Activated CD8-positive, alpha-beta memory T cell treated with anti-CD3 and anti-CD28 coated beads for 48 hours (primary cell): Measurements from ENCODE around the gene AKR1C1.
"Not testable (repeated sequence)": the region's sequence is repeated elsewhere in the genome, so short reads cannot be mapped to it uniquely, and the experiment has no call there.

ENCODE experiments used
- DNase-seq, 3 experiments: peaks; one replicate each; pipeline ENCODE4 v3.0.0-alpha.2; 2020; ENCODE audit warnings: low read depth in 2 of 3, low spot score in 2 of 3

Gene AKR1C1

DNA sequence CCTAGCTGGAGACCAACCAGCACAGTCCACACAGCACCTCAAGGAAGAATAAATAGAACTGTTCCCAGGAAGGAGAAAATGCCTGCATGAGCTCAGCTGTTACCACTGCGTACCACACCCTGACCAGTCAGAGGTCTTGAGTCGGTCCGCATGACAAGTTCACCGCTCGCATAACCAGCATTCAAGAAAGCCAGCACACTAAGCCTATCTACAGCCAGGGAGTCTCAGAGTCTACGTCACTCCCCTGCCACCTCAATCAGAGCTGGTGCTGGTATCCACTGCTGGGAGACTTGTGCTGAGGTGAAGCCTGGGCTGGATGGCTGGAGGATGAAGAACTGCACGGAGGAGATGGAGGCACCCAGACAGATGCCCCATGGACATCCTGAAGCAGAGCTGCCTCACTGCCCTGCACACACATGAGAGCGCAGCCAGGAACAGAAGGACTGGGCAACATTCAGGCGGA, 19.6 kb downstream of the AKR1C1 start:
- no peak for DNase-seq

DNA sequence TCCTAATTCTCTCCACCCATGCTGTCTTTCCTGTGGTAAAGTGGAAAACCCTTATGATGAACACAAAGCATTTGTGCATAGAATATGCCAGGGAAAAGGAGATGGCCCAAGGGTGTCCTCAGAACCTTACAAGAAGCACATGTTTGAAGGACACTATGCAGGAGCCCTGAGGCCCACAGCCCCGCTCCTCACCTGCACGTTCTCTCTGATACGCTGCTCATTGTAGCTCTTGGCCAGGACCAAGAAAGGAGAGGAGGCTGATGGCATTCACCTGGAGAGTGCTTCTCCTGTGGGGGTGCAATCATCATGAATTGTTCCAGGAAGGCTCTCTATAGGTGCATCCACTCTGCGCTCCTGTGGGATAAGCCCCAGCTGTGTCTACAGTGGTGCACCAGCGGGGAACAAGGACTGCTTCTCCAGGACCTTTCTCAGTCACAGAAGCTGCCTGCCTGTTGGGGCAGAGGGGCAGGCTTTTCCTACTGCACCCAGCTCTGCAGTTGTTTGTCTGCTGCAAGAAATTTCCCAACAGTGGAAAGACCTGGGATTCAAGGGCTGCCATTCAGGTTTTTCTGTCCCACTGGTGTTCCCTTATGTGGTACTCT, 20.5 kb downstream of the AKR1C1 start:
- DNase-seq: no peak

DNA sequence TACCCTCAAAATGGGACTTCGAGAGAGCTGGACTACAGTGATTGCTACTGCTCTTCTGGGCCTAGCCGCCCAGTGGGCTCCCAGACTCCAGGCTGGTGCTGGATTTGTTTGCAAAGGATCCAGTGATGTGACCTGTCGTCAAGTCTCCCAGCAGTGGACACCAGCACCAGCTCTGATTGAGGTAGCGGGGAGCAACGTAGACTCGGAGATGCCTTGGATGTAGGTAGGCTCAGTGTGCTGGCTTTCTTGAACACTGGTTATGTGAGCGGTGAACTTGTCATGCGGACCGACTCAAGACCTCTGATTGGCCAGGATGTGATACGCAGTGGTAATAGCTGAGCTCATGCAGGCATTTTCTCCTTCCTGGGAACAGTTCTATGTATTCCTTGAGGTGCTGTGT, 21.0 kb downstream of the AKR1C1 start:
- DNase-seq: no peak

DNA sequence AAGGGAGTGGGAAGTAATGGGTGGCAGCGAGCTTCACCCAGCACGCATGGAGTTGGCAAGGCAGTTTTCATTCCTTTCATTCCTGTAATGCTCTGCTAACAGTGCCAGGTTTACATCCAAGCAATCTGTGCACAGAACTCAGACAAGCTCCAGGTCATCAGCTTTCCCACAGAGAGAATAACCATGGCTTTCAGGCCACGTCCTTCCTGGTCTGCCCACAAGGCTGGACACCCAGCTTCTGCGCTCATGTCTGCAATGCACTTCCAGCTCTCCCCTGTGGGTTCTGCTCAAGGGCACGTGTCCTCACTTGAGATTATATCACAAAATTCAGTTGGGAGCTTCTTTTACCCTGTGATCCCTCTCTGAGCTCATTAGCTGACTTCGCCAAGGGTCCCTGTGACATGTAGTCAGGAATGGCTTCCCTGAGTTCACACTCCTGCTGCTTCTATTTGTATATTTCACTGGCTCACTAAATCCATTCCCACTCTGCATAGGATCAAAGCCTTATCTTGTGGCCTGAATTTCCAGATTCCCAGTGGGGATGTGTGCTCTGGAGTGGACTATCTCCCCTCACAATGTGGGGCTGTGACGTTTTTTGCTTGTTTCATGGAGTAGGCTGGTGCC, 21.9 kb downstream of the AKR1C1 start:
- DNase-seq: no peak

DNA sequence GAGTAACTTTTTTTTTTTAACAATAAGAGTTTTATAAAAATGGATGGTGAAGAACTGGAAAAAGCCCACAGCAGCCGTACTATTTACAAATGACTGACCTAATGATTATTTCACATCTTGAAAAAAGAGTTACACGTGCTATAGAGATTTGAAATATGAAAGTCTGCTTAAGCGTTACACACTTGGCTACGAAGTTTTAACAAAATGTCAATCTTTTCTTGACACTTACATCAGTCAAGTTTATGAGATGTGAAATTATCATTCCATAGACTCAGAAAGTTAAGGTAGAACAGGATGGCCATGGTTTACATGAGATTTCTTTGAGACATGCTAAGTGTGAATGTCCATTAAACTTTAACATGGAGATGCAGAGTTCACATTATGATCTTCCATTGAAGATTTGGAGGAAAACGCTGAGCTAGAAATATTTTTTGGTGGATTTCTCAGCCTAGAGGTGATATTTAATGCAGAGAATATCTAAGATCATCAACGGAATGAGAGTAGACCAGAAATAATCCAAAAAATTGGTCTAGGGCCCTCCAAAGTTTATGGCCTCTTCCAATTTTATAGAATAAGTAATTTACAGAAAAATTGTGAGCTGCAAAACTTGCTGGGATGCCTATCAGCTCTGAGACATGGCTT, 24.9 kb downstream of the AKR1C1 start:
- DNase-seq: not testable (repeated sequence)

DNA sequence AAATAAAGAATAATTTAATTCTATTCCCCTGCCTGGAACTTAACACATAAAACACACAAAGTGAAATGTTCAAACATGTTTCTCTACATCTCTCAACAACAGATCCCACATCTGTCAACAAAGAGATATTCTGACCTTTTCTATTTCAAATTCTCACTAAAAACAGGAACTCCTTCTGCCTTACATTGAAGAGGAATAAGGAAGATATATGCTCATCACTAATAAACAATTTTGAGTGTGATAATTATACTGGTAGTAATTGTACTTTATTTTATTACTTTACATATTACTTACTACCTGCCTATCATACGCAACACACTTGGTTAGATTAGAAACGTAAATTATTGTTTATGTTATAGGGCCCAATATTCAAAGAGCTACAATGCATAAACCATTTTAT, 27.0 kb downstream of the AKR1C1 start:
- DNase-seq: no peak

DNA sequence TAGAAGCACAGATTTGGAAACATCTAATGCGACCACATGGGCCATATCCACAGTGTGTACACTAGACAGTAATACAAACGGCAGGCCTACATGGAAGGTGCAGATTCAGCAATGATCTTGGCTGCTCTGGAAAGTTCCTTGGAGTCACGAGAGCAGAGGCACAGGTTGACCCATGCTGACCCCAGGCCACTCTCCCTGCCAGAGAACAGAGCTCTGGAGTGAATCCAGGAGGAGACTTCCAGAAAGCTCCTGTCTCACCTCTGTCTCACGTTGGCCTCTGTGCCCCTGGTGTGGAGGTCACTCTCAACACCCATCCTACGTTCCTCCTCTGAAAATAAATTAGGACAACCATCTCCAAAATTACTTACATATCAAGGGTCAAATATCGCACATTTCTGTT, 28.2 kb downstream of the AKR1C1 start:
- DNase-seq: not testable (repeated sequence)

DNA sequence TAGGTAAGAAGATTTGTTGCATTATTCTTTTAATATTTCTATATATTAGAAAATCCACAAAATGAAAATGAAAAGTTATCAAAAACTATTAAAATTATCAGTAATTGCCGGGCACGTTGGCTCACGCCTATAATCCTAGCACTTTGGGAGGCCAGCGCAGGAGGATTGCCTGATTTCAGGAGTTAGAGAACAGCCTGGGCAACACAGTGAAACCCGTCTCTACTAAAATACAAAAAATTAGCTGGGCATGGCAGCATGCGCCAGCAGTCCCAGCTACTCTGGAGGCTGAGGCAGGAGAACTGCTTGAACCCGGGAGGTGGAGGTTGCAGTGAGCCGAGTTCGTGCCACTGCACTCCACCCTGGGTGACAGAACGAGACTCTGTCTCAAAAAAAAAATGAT, 29.3 kb downstream of the AKR1C1 start:
- DNase-seq: not testable (repeated sequence)

DNA sequence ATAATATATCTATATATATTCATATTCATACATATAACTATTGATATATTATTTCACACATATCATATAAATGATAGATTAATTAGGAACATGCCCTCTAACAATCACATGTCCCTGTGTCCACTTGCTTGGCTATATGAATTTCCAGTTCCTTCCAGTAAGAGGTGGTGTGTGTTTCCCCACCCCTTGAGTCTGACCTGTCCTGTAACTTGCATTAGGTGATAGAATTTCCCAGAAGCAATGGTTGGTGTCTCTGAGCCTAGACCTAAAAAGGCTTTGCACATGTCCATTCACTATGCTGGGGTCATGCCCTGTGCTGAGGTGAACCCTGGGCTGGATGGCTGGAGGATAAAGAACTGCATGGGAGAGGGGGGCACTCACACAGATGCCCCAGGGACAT, 31.0 kb downstream of the AKR1C1 start:
- not testable (repeated sequence) for DNase-seq

DNA sequence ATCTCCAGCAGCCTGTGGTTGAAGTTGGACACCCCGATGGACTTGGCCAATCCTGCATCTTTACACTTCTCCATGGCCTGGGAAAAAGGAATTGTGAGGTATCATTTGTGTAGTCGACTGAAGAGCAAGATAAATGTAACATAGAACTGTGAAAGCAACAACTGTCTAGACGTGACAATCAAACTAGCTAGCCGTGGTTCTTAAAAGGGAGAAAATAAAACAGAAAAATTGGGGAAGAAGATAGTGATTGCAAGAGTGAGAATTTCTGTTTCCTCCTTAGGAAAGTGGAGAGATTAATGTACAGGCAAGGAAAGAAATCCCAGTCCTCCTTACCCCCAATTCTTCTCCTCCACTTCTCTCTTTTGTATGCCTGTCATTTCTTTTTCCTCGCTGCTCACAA, 35.5 kb downstream of the AKR1C1 start:
- DNase-seq: no peak

DNA sequence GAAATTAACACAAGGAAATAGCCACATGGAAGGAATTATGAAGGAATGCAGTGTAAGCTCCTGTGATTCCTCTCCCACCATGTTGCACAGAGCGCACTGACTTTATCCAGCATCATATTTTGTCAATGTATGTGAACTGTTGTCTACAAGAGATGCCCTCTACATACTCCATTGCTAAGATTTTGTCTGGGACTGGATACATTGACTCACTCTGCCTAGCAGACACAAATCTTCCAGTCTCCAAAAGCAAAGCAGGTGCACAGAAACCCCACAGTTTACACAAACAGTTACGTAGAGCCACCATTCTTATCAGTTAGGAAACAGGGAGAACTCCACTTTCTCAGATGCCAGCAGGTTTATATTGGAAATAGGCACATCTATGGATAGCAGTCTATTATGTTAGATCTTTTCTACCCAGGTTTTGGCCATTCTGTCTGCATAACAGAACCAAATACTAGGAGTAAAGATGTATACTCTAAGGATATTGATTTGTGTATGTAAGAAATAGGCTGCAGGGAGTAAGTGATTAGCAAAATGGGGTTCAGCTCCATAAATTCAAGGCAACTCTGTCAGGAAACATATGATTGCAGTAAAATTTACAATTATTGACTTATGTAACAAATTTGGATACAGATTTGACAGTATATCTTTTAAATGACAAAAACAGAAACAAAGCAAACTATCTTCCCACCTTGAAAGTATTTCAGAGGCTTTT, 39.0 kb downstream of the AKR1C1 start:
- DNase-seq: no peak

DNA sequence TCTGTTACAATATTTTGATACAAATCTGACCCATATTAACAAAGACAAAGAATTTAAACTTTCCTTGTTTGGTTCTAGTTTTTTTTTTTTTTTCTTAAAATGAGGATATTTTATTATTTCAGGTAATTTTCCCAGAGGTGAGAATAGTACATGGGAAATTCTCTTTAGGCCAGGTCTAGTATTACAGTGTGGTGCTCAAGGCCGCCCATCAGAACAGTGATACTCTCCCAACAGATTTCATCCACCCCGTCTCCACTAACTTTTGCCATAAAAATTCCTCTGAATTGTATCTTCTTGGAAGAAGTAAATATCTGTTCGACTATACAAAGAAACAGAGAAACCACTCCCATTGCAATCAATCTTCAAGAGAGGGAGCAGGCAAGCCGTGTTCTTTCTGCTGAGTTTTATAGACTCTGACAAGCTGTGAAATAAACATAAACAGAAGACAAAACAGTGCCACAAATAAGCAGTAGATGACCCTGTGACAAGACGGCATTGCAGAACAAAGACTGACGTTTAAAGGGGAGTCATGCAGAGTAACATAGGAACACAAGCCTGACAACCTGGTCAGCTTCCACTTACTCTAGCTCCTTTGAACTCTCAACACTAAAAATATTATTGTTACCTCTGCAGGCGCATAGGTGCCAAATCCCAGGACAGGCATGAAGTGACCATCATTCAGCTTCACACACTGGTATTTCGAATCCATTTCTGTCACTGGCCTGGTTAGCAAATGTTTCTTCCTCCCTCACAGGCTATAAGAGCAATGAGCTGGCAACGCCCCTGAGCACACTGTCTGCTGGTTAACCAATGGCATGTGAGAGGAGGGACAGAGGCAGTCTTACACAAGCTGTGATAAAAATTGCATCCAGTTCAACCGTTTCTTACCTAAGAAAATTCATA, 40.2 kb downstream of the AKR1C1 start, which contains the start of gene AKR1C2:
Gene AKR1C2 (minus strand): TSS at position 731 of the 903 bp plus-strand sequence. CDS start 22 bp downstream, at position 709.
- not testable (repeated sequence) for DNase-seq

DNA sequence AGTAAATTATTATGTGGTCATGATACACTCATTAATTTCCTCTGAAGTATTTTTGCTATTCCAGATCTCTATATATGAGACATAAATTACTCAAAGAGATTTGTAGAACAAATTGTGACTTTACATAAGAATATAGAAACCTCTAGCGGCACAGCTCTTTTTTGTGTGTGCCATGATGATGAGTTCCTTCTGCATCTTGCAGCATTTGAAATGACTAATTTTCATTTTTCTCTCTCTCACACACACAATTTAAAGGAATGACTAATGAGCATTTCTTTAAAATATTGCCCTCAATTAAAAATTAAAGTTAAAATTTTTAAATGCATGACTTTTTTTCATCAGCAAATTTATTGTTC, 40.8 kb downstream of the AKR1C1 start:
- DNase-seq: not testable (repeated sequence)

DNA sequence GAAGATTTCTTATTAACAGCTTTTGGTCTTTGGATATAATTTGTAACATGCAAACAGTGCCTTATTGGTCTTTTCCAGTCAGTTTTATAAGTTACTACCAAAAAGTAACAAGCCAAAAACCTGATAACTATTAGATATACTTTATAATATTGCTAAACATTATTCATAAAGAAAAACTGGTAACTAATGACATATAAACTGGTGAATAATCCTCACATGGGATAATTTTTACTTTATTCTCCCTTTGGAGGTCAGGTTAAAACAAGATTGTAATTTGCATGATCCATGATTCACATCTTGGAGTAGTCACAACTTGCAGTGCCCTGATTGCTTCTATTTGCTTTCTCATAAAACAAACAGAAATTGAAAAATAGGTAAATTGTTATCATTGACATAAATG, 41.3 kb downstream of the AKR1C1 start:
- DNase-seq: not testable (repeated sequence)

DNA sequence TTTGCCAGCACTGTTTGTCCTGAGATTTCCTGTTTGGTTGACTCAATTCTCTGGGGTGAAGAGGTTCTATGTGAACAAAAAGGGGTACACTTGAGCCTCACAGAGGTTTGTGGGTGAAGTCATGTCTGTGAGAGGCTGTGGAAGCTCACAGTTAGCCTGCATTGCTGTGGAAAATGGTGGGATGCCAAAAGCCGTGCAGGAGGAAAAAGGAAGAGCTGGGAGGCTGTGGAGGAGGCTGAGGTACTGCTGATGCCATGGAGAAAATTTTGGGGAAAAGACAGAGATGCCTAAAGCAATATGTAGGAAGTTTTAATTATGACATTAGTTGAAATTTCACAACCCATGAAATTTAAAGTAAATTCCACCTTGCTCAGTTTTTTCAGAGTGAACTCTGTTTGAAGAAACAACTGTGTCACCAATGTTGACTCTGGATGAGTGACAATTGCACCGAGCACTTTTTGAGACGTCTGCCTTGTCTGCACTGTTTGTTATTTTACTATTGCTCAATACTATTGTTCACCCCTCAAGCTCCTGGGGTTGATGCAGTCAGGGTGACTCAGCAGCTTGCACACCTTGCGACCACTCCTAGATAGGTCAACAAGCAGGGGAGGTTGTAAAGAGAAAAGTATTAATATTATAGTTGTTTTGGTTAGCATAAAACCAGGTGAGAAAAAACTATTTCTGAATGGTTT, 45.8 kb downstream of the AKR1C1 start:
- not testable (repeated sequence) for DNase-seq

DNA sequence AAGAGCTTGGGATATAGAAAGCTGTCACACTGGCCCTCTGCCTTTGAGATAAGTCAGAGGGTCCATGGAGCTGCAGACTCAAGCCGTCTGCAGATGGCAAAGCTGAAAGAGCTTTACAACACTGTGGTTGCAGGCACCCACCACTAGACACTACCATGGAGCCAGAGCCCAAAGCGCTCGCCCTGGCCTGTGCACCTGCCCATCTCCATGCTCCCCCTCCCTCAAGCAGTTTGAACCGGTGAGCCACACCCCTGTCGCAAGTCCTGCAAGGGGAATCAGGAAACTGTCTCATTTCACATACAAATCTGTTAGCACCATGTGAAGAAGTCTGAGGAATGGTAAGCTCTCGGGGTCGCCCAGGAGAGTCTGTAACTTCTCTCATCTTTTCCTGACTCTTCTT, 46.8 kb downstream of the AKR1C1 start:
- not testable (repeated sequence) for DNase-seq

DNA sequence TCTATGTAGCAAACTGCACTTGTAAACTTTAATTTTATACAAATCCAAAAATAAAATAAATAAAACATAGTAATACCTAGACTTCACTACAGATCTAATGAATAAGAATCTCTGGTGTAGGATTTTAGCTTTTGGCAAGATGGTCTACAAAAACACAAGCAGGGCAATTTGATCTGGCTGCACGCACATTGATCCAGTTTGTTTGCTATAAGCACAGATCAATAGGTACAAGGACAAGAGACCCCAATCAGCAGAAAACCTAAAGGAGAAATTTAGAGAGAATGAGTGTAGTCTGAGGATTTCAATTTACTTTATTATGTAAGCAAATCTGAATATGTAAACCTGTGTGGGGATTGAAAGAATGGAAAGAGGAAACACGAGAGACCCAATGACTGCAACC, 48.2 kb downstream of the AKR1C1 start:
- not testable (repeated sequence) for DNase-seq

DNA sequence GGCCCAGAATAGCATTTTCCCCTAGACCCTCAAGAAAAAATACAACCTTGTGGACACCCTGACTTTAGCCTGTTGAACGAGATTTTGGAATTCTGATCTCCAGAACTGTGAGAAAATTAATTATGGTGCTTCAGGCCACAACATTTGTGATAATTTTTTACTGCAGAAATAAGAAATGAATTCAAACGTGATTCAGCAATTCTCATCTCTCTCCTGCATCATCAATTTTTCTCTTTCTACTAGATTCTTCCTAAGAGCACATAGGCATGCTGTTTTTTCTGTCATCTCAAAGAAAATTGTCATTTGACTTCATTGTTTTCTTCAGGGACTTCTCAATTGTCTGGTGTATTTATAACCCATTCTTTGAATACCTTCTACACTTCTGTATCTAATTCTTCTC, 49.4 kb downstream of the AKR1C1 start:
- DNase-seq: no peak

DNA sequence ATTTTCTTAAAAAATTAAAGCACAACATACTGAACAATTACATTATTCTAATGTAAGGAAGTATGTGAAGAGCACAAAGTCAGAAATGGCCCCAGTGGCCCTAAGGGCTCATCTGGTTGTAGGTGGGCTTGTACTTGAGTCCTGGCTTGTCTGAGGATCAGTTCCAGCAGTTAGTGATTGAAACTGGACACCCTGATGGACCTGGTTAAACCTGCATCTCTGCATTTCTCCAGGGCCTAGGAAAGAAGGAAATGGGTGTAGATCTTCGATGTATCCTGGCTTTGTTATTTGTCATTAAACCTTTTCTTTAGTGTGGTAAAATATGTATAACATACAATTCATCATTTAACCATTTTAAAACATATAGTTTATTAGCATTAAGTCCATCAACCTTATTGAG, 50.2 kb downstream of the AKR1C1 start:
- DNase-seq: no peak

DNA sequence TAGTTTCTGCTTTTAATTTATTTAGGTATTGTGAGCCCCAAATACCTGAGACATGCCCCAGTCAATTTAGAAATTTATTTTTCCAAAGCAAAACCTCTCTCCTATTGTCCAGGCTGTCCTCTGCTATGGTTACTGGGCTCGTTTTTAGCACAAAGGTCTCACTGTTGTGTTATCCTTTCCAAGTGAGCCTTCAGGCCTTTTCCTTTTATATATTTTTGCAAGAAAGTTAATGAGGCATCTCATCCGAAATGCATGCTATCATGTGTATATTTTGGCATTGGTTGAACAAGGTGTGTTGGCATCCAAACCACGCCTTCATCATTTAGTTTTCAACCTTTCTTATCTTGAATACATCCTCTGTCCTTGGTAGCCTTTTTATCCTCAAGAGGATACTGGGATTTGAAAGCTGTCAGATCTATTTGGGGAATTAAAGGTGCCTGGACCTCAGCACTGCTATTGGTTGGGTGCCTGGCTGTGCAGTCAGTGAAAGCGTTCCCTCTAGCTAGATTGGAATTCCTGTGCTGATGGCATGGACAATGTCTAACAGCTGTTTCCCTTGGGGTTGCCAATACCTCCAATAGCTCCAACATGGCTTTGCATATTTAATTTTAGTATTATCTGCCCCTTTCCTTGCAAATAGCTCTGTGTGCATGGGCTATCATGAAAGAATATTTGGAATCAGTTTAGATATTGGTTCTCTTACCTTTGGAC, 51.1 kb downstream of the AKR1C1 start:
- DNase-seq: not testable (repeated sequence)
